ENCODE measurements around the gene CBL. TPM values are rescaled to one million over a fixed set of nuclear protein-coding genes. Genes with fewer than 3 reads are reported as not detected.
"Not testable (repeated sequence)": the region's sequence is repeated elsewhere in the genome, so short reads cannot be mapped to it uniquely, and the experiment has no call there.

Gene CBL
- total RNA-seq, 1 donor from 2014 or later: 22.5 TPM

GRCh38 chr11:119180729-119181676 lies 25.1 kb upstream of the CBL start:
- no peaks in the 10 kb centered on the region for H3K36me3 ChIP-seq (ENCODE audit: control insufficient read depth, insufficient read depth, low read length)
- no peak overlapping the region for H3K4me3 ChIP-seq (ENCODE audit: low read depth, low read length)
- no peaks in the 10 kb centered on the region for H3K27me3 ChIP-seq (ENCODE audit: control insufficient read depth, insufficient read depth, low read length)
- TF ChIP-seq, protein P1, sequence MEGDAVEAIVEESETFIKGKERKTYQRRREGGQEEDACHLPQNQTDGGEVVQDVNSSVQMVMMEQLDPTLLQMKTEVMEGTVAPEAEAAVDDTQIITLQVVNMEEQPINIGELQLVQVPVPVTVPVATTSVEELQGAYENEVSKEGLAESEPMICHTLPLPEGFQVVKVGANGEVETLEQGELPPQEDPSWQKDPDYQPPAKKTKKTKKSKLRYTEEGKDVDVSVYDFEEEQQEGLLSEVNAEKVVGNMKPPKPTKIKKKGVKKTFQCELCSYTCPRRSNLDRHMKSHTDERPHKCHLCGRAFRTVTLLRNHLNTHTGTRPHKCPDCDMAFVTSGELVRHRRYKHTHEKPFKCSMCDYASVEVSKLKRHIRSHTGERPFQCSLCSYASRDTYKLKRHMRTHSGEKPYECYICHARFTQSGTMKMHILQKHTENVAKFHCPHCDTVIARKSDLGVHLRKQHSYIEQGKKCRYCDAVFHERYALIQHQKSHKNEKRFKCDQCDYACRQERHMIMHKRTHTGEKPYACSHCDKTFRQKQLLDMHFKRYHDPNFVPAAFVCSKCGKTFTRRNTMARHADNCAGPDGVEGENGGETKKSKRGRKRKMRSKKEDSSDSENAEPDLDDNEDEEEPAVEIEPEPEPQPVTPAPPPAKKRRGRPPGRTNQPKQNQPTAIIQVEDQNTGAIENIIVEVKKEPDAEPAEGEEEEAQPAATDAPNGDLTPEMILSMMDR (IDR thresholded peaks at IDR 0.05; ENCODE audit: insufficient read depth, low read length, poor library complexity, severe bottlenecking): no peak
- no peak for DNase-seq (ENCODE audit: low read depth)

GRCh38 chr11:119181677-119182412 lies 24.3 kb upstream of the CBL start:
- TF ChIP-seq, protein P1 (IDR thresholded peaks at IDR 0.05; ENCODE audit: insufficient read depth, low read length, poor library complexity, severe bottlenecking): no peak

DNA sequence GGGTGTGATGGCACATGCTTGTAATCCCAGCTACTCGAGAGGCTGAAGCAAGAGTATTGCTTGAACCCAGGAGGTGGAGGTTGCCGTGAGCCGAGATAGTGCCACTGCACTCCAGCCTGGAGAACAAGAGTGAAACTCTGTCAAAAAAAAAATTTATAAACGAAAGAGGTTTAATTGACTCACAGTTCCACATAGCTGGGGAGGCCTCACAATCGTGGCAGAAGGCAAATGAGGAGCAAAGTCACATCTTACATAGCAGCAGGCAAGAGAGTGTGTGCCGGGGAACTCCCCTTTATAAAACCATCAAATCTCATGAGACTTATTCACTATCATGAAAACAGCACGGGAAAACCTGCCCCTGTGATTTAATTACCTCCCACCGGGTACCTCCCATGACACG lies 21.7 kb upstream of the CBL start:
- DNase-seq (ENCODE audit: low read depth); H3K36me3 ChIP-seq (ENCODE audit: control insufficient read depth, insufficient read depth, low read length); H3K4me3 ChIP-seq (ENCODE audit: low read depth, low read length); H3K27me3 ChIP-seq (ENCODE audit: control insufficient read depth, insufficient read depth, low read length): not testable (repeated sequence)

More at GRCh38 chr11:119181677-119182412, 24.3 kb upstream of the CBL start:
- H3K36me3 ChIP-seq (ENCODE audit: control insufficient read depth, insufficient read depth, low read length): no peaks in the 10 kb centered on the region
- H3K4me3 ChIP-seq (ENCODE audit: low read depth, low read length): no peak overlapping the region
- H3K27me3 ChIP-seq (ENCODE audit: control insufficient read depth, insufficient read depth, low read length): no peaks in the 10 kb centered on the region
- DNase-seq (ENCODE audit: low read depth): no peak

GRCh38 chr11:119185981-119186634 lies 20.0 kb upstream of the CBL start:
- H3K4me3 ChIP-seq (ENCODE audit: low read depth, low read length): no peak overlapping the region
- TF ChIP-seq, protein P1 (IDR thresholded peaks at IDR 0.05; ENCODE audit: insufficient read depth, low read length, poor library complexity, severe bottlenecking): no peak
- H3K36me3 ChIP-seq (ENCODE audit: control insufficient read depth, insufficient read depth, low read length): no peaks in the 10 kb centered on the region
- no peaks in the 10 kb centered on the region for H3K27me3 ChIP-seq (ENCODE audit: control insufficient read depth, insufficient read depth, low read length)
- DNase-seq (ENCODE audit: low read depth): no peak

DNA sequence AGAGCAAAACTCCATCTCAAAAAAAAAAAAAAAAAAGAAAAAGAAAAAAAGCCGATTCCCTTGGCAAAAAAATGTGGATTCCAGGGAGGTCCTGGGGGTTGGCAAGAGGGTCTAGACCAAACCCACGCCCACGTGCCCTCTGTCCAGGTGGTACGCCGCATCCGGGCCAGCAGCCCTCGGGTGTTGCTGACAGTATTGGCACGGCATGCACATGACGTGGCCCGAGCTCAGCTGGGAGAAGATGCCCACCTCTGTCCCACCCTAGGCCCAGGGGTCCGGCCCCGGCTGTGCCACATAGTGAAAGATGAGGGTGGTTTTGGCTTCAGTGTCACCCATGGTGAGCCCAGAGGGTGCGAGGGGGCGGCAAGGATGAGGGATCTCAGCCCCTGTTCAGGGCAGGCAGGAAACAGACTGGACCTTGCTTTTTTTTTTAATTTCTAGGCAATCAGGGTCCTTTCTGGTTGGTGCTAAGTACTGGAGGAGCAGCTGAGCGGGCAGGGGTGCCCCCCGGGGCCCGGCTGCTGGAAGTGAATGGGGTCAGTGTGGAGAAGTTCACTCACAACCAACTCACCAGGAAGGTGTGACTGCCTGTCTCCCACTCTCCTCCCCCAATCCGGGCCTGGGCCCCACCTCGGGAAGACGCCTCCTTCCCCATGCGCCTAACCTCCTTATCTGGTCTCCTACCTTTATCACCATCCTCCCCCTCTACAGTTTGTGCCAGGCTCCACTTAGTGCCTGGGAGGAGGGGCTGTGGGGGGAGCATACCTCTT lies 18.8 kb upstream of the CBL start:
- no peak for DNase-seq (ENCODE audit: low read depth)
- Histone ChIP-seq H3K4me3 (ENCODE audit: low read depth, low read length) (no peak overlapping the region), H3K27me3 (ENCODE audit: control insufficient read depth, insufficient read depth, low read length) (no peaks in the 10 kb centered on the region), H3K36me3 (ENCODE audit: control insufficient read depth, insufficient read depth, low read length) (no peaks in the 10 kb centered on the region)
- TF ChIP-seq, protein P1 (IDR thresholded peaks at IDR 0.05; ENCODE audit: insufficient read depth, low read length, poor library complexity, severe bottlenecking): no peak
